Liver (tissue), 9 donors: Measurements from ENCODE around the gene ST6GAL1. TPM values are rescaled to one million over a fixed set of nuclear protein-coding genes. Genes with fewer than 3 reads are reported as not detected.

Experiments used
- DNase-seq: peaks from one replicate; pipeline ENCODE4 v3.0.0-alpha.2; 2017; ENCODE audit warnings: low spot score
- H3K27ac ChIP-seq, 2 donors: one replicate each; pipeline ENCODE4 v1.7.0; 2013; ENCODE audit warnings: inconsistent platforms in 2 of 2, low read length in 2 of 2, control low read depth in 1 of 2, low read depth in 1 of 2, mild to moderate bottlenecking in 1 of 2
- H3K27me3 ChIP-seq, 4 donors: one replicate each; pipeline versions ENCODE4 v1.6.1 to v1.7.0; 2013; ENCODE audit warnings: low read length in 3 of 4, inconsistent platforms in 1 of 4, mild to moderate bottlenecking in 1 of 4, moderate library complexity in 1 of 4; ENCODE audit not compliant: control insufficient read depth in 4 of 4, insufficient read depth in 4 of 4
- H3K36me3 ChIP-seq, 4 donors: one replicate each; pipeline versions ENCODE4 v1.6.1 to v1.7.0; 2013; ENCODE audit warnings: low read length in 3 of 4, mild to moderate bottlenecking in 3 of 4, low read depth in 1 of 4, moderate library complexity in 1 of 4; ENCODE audit not compliant: control insufficient read depth in 4 of 4, insufficient read depth in 3 of 4
- H3K4me1 ChIP-seq, 4 donors: one replicate each; pipeline versions ENCODE4 v1.6.1 to v1.7.0; 2013; ENCODE audit warnings: low read length in 3 of 4, mild to moderate bottlenecking in 3 of 4, moderate library complexity in 1 of 4; ENCODE audit not compliant: control insufficient read depth in 4 of 4, insufficient read depth in 4 of 4
- H3K4me3 ChIP-seq, 3 donors: one replicate each; pipeline versions ENCODE4 v1.6.1 to v1.7.0; 2013; ENCODE audit warnings: low read length in 3 of 3, control low read depth in 1 of 3, low read depth in 1 of 3, mild to moderate bottlenecking in 1 of 3
- H3K9ac ChIP-seq, 2 donors: one replicate each; pipeline ENCODE4 v1.7.0; 2013; ENCODE audit warnings: low read length in 2 of 2, mild to moderate bottlenecking in 2 of 2, moderate library complexity in 2 of 2, control low read depth in 1 of 2, low read depth in 1 of 2
- H3K9me3 ChIP-seq, 4 donors: one replicate each; pipeline versions ENCODE4 v1.6.1 to v1.7.0; 2013; ENCODE audit warnings: low read length in 3 of 4; ENCODE audit not compliant: control insufficient read depth in 4 of 4
- EGR1 ChIP-seq, 2 donors: IDR thresholded peaks; 2 replicates each; pipeline ENCODE4 v1.6.1; 2016 to 2018; ENCODE audit warnings: antibody characterized with exemption in 2 of 2, low read depth in 2 of 2
- FOXA1 ChIP-seq: IDR thresholded peaks from 2 replicates; pipeline ENCODE4 v1.6.1; 2016; ENCODE audit warnings: antibody characterized with exemption
- FOXA2 ChIP-seq: IDR thresholded peaks from 2 replicates; pipeline ENCODE4 v1.6.1; 2016; ENCODE audit warnings: antibody characterized with exemption
- GABPA ChIP-seq, 2 donors: IDR thresholded peaks in 1 of 2; conservative IDR thresholded peaks in 1 of 2; 2 replicates each; pipeline ENCODE4 v1.6.1; 2016; ENCODE audit warnings: antibody characterized with exemption in 2 of 2, mild to moderate bottlenecking in 1 of 2, moderate library complexity in 1 of 2
- HNF4A ChIP-seq, 2 donors: conservative IDR thresholded peaks; 2 replicates each; pipeline ENCODE4 v1.6.1; 2016; ENCODE audit warnings: antibody characterized with exemption in 2 of 2, mild to moderate bottlenecking in 2 of 2
- HNF4G ChIP-seq: IDR thresholded peaks from 2 replicates; pipeline ENCODE4 v1.6.1; 2016; ENCODE audit warnings: antibody characterized with exemption
- JUND ChIP-seq, 2 donors: IDR thresholded peaks; 2 replicates each; pipeline ENCODE4 v1.6.1; 2016; ENCODE audit warnings: antibody characterized with exemption in 2 of 2
- NR2F2 ChIP-seq: IDR thresholded peaks from 2 replicates; pipeline ENCODE4 v1.6.1; 2016; ENCODE audit warnings: antibody characterized with exemption
- RAD21 ChIP-seq, 2 donors: IDR thresholded peaks; 2 replicates each; pipeline ENCODE4 v1.6.1; 2016; ENCODE audit warnings: antibody characterized with exemption in 2 of 2, mild to moderate bottlenecking in 2 of 2
- REST ChIP-seq: IDR thresholded peaks from 2 replicates; pipeline ENCODE4 v1.6.1; 2016; ENCODE audit warnings: antibody characterized with exemption, mild to moderate bottlenecking
- RXRA ChIP-seq, 2 donors: IDR thresholded peaks; 2 replicates each; pipeline ENCODE4 v1.6.1; 2017 to 2018; ENCODE audit warnings: antibody characterized with exemption in 2 of 2, mild to moderate bottlenecking in 1 of 2
- SP1 ChIP-seq: IDR thresholded peaks from 2 replicates; pipeline ENCODE4 v1.6.1; 2018; ENCODE audit warnings: antibody characterized with exemption, mild to moderate bottlenecking
- TAF1 ChIP-seq: conservative IDR thresholded peaks from 2 replicates; pipeline ENCODE4 v1.6.1; 2016; ENCODE audit warnings: antibody characterized with exemption, mild to moderate bottlenecking
- YY1 ChIP-seq: IDR thresholded peaks from 2 replicates; pipeline ENCODE4 v1.6.1; 2016; ENCODE audit warnings: antibody characterized with exemption, mild to moderate bottlenecking
- WGBS: extraction: QIAGEN DNeasy Blood & Tissue Kit; methylation state at CpG from one replicate; pipeline ENCODE4 v1.1.7; 2013; 5-methylcytosine and 5-hydroxymethylcytosine counted together
- polyA plus RNA-seq, 2 donors: library from polyadenylated mRNA; stranded (reverse) in 1 of 2; unstranded in 1 of 2; fragments of 200-250 nt in 1 of 2; fragments of >200 nt in 1 of 2; fragmentation: Nextera tagmentation in 1 of 2; extraction: Ambion mirVana in 1 of 2; gene quantifications; one replicate each; pipeline versions ENCODE4 v1.2.1 to v1.2.3, GENCODE V29; 2013 to 2015
- total RNA-seq, 2 donors: library from RNA; depleted of rRNA; stranded (reverse); fragments of >200 nt; gene quantifications; one replicate each; pipeline ENCODE4 v1.2.3, GENCODE V29; 2014
- TF ChIP-seq, protein P1 (sequence below): IDR thresholded peaks from 2 replicates; pipeline ENCODE4 v1.6.1; 2016; ENCODE audit warnings: antibody characterized with exemption
- TF ChIP-seq, protein P2 (sequence below): fragments of 150-350 bp; IDR thresholded peaks from 2 replicates; pipeline ENCODE4 v1.5.1; 2017; ENCODE audit warnings: improper control_type of control experiment, low read depth, low read length; ENCODE audit not compliant: missing input control
- TF ChIP-seq, protein P3 (sequence below): IDR thresholded peaks from 2 replicates; pipeline ENCODE4 v1.6.1; 2016; ENCODE audit warnings: antibody characterized with exemption
- donor health status: healthy.
- donor health status: healthy.
- donor health status: healthy.
- donor health status: healthy.
- donor health status: healthy.

Gene ST6GAL1
- total and polyA plus RNA-seq, 4 donors = 102 to 425 (median 328) TPM

- DNase-seq = no peak
- Histone ChIP-seq H3K4me3 (no peak overlapping the region), H3K36me3 (no peaks in the 10 kb centered on the region), H3K9me3 (no peaks in the 10 kb centered on the region), H3K4me1 (no peaks in the 10 kb centered on the region), H3K9ac (no peak overlapping the region), H3K27ac (no peak overlapping the region), H3K27me3 (no peaks in the 10 kb centered on the region)
- 96% methylated on average over 4 of the region's 4 CpGs for WGBS
- TF ChIP-seq SP1 = no peak
- TF ChIP-seq GABPA (IDR thresholded peaks at IDR 0.05 in 1 of 2, conservative IDR thresholded peaks at IDR 0.05 in 1 of 2) = no peak
- TF ChIP-seq HNF4G = no peak
- TF ChIP-seq, protein P1, sequence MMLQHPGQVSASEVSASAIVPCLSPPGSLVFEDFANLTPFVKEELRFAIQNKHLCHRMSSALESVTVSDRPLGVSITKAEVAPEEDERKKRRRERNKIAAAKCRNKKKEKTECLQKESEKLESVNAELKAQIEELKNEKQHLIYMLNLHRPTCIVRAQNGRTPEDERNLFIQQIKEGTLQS = no peak
- no peak for TF ChIP-seq NR2F2
- TF ChIP-seq REST = no peak
- no peak for TF ChIP-seq EGR1 (IDR thresholded peaks at IDR 0.05; ENCODE audit: low read depth in 2 of 2)
- no peak for TF ChIP-seq FOXA1
- TF ChIP-seq, protein P2, sequence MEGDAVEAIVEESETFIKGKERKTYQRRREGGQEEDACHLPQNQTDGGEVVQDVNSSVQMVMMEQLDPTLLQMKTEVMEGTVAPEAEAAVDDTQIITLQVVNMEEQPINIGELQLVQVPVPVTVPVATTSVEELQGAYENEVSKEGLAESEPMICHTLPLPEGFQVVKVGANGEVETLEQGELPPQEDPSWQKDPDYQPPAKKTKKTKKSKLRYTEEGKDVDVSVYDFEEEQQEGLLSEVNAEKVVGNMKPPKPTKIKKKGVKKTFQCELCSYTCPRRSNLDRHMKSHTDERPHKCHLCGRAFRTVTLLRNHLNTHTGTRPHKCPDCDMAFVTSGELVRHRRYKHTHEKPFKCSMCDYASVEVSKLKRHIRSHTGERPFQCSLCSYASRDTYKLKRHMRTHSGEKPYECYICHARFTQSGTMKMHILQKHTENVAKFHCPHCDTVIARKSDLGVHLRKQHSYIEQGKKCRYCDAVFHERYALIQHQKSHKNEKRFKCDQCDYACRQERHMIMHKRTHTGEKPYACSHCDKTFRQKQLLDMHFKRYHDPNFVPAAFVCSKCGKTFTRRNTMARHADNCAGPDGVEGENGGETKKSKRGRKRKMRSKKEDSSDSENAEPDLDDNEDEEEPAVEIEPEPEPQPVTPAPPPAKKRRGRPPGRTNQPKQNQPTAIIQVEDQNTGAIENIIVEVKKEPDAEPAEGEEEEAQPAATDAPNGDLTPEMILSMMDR = no peak
- no peak for TF ChIP-seq JUND (IDR thresholded peaks at IDR 0.05)
- TF ChIP-seq TAF1 = no peak
- TF ChIP-seq, protein P3, sequence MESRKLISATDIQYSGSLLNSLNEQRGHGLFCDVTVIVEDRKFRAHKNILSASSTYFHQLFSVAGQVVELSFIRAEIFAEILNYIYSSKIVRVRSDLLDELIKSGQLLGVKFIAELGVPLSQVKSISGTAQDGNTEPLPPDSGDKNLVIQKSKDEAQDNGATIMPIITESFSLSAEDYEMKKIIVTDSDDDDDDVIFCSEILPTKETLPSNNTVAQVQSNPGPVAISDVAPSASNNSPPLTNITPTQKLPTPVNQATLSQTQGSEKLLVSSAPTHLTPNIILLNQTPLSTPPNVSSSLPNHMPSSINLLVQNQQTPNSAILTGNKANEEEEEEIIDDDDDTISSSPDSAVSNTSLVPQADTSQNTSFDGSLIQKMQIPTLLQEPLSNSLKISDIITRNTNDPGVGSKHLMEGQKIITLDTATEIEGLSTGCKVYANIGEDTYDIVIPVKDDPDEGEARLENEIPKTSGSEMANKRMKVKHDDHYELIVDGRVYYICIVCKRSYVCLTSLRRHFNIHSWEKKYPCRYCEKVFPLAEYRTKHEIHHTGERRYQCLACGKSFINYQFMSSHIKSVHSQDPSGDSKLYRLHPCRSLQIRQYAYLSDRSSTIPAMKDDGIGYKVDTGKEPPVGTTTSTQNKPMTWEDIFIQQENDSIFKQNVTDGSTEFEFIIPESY = no peak
- TF ChIP-seq HNF4A (conservative IDR thresholded peaks at IDR 0.05) = no peak
- TF ChIP-seq RXRA (IDR thresholded peaks at IDR 0.05) = no peak
- TF ChIP-seq YY1 = no peak
- TF ChIP-seq RAD21 (IDR thresholded peaks at IDR 0.05) = no peak
- no peak for TF ChIP-seq FOXA2
Measured at GRCh38 chr3:186920301-186920700, 10.0 kb upstream of the ST6GAL1 start.

GRCh38 chr3:186920796-186921195 is 9.5 kb upstream of the ST6GAL1 start:
- no peak overlapping the region for H3K4me3 ChIP-seq
- H3K27me3 ChIP-seq = no peaks in the 10 kb centered on the region
- no peaks in the 10 kb centered on the region for H3K36me3 ChIP-seq
- TF ChIP-seq JUND (IDR thresholded peaks at IDR 0.05) = no peak
- no peak for TF ChIP-seq RAD21 (IDR thresholded peaks at IDR 0.05)
- no peak for TF ChIP-seq HNF4G
- TF ChIP-seq, protein P2 = no peak
- no peak for TF ChIP-seq FOXA1
- TF ChIP-seq TAF1 = no peak
- no peak overlapping the region for H3K9ac ChIP-seq
- H3K27ac ChIP-seq = no peak overlapping the region
- 92% methylated on average over 1 of the region's 1 CpG for WGBS
- no peaks in the 10 kb centered on the region for H3K9me3 ChIP-seq
- DNase-seq = no peak
- H3K4me1 ChIP-seq = no peaks in the 10 kb centered on the region
